Measurements from ENCODE around the gene KIAA1671. TPM values are rescaled to one million over a fixed set of nuclear protein-coding genes. Genes with fewer than 3 reads are reported as not detected.

KIAA1671 gene
- total RNA-seq, 2 experiments from 2014 or later: 25.4 to 27.0 TPM

GRCh38 chr22:25027959-25028840 is 75.7 kb downstream of the KIAA1671 start:
- peaks cover 37% of the 10 kb centered on the region for H3K4me1 Mint-ChIP-seq
- no peak overlapping the region for H3K27ac Mint-ChIP-seq
- no peak overlapping the region for H3K4me3 Mint-ChIP-seq
- DNase-seq: peak; percentile 16
- POLR2A ChIA-PET: no interaction called here
- no peaks in the 10 kb centered on the region for H3K9me3 Mint-ChIP-seq
- CTCF ChIA-PET: no interaction called here
- peaks cover 3% of the 10 kb centered on the region for H3K36me3 Mint-ChIP-seq (ENCODE audit: low read depth)
- H3K27me3 Mint-ChIP-seq: no peaks in the 10 kb centered on the region

GRCh38 chr22:25028841-25029141 is 76.3 kb downstream of the KIAA1671 start:
- Mint-ChIP-seq H3K36me3 (ENCODE audit: low read depth) (peaks cover 3% of the 10 kb centered on the region), H3K4me3 (no peak overlapping the region), H3K9me3 (no peaks in the 10 kb centered on the region), H3K4me1 (peaks cover 37% of the 10 kb centered on the region), H3K27me3 (no peaks in the 10 kb centered on the region), H3K27ac (no peak overlapping the region)
- no peak for DNase-seq
- ChIA-PET POLR2A (no interaction called here), CTCF (no interaction called here)

- no peak for DNase-seq
- POLR2A ChIA-PET: no interaction called here
- no peaks in the 10 kb centered on the region for H3K9me3 Mint-ChIP-seq
- peaks cover 35% of the 10 kb centered on the region for H3K4me1 Mint-ChIP-seq
- H3K36me3 Mint-ChIP-seq (ENCODE audit: low read depth): peaks cover 3% of the 10 kb centered on the region
- H3K4me3 Mint-ChIP-seq: no peak overlapping the region
- no peak overlapping the region for H3K27ac Mint-ChIP-seq
- CTCF ChIA-PET: interaction anchor here (1.3 kb wide), 1 partner anchor 28 kb away, joined by 3 read pairs; no protein-coding TSS in a partner anchor
- H3K27me3 Mint-ChIP-seq: no peaks in the 10 kb centered on the region
Measured at GRCh38 chr22:25029181-25029580, 76.7 kb downstream of the KIAA1671 start.

GRCh38 chr22:25030636-25031035 is 78.1 kb downstream of the KIAA1671 start:
- no peak overlapping the region for H3K4me3 Mint-ChIP-seq
- no peak overlapping the region for H3K27ac Mint-ChIP-seq
- no peaks in the 10 kb centered on the region for H3K27me3 Mint-ChIP-seq
- H3K4me1 Mint-ChIP-seq: peaks cover 22% of the 10 kb centered on the region
- H3K9me3 Mint-ChIP-seq: no peaks in the 10 kb centered on the region
- POLR2A ChIA-PET: no interaction called here
- peaks cover 3% of the 10 kb centered on the region for H3K36me3 Mint-ChIP-seq (ENCODE audit: low read depth)
- CTCF ChIA-PET: interaction anchor here (0.6 to 2.1 kb wide), 3 partner anchors 18 to 214 kb away, joined by 3 to 6 read pairs (median 3); no protein-coding TSS in a partner anchor
- DNase-seq: no peak

- H3K4me1 Mint-ChIP-seq: peaks cover 8% of the 10 kb centered on the region
- H3K27me3 Mint-ChIP-seq: no peaks in the 10 kb centered on the region
- peaks cover 2% of the 10 kb centered on the region for H3K36me3 Mint-ChIP-seq (ENCODE audit: low read depth)
- CTCF ChIA-PET: interaction anchor here (0.6 to 2.1 kb wide), 3 partner anchors 17 to 418 kb away, joined by 3 to 6 read pairs (median 3); no protein-coding TSS in a partner anchor
- H3K27ac Mint-ChIP-seq: no peak overlapping the region
- H3K4me3 Mint-ChIP-seq: no peak overlapping the region
- POLR2A ChIA-PET: no interaction called here
- DNase-seq: no peak
- no peaks in the 10 kb centered on the region for H3K9me3 Mint-ChIP-seq
Measured at GRCh38 chr22:25032066-25032465, 79.5 kb downstream of the KIAA1671 start.

GRCh38 chr22:25035715-25036114 is 83.2 kb downstream of the KIAA1671 start:
- no peaks in the 10 kb centered on the region for H3K9me3 Mint-ChIP-seq
- DNase-seq: no peak
- no peak overlapping the region for H3K4me3 Mint-ChIP-seq
- H3K4me1 Mint-ChIP-seq: no peaks in the 10 kb centered on the region
- ChIA-PET POLR2A (no interaction called here), CTCF (no interaction called here)
- no peaks in the 10 kb centered on the region for H3K36me3 Mint-ChIP-seq (ENCODE audit: low read depth)
- no peaks in the 10 kb centered on the region for H3K27me3 Mint-ChIP-seq
- no peak overlapping the region for H3K27ac Mint-ChIP-seq

- H3K27ac Mint-ChIP-seq: no peak overlapping the region
- H3K4me3 Mint-ChIP-seq: no peak overlapping the region
- DNase-seq: no peak
- ChIA-PET CTCF (no interaction called here), POLR2A (no interaction called here)
- H3K27me3 Mint-ChIP-seq: no peaks in the 10 kb centered on the region
- no peaks in the 10 kb centered on the region for H3K4me1 Mint-ChIP-seq
- no peaks in the 10 kb centered on the region for H3K9me3 Mint-ChIP-seq
- no peaks in the 10 kb centered on the region for H3K36me3 Mint-ChIP-seq (ENCODE audit: low read depth)
Measured at GRCh38 chr22:25038239-25038638, 85.7 kb downstream of the KIAA1671 start.

- Mint-ChIP-seq H3K4me1 (no peaks in the 10 kb centered on the region), H3K27ac (no peak overlapping the region), H3K36me3 (ENCODE audit: low read depth) (no peaks in the 10 kb centered on the region), H3K27me3 (no peaks in the 10 kb centered on the region), H3K4me3 (no peak overlapping the region), H3K9me3 (no peaks in the 10 kb centered on the region)
- POLR2A ChIA-PET: no interaction called here
- DNase-seq: no peak
- CTCF ChIA-PET: no interaction called here
Measured at GRCh38 chr22:25038771-25039170, 86.3 kb downstream of the KIAA1671 start.

- ChIA-PET POLR2A (no interaction called here), CTCF (no interaction called here)
- H3K36me3 Mint-ChIP-seq (ENCODE audit: low read depth): no peaks in the 10 kb centered on the region
- no peak overlapping the region for H3K4me3 Mint-ChIP-seq
- no peaks in the 10 kb centered on the region for H3K27me3 Mint-ChIP-seq
- no peak for DNase-seq
- H3K27ac Mint-ChIP-seq: no peak overlapping the region
- no peaks in the 10 kb centered on the region for H3K4me1 Mint-ChIP-seq
- H3K9me3 Mint-ChIP-seq: no peaks in the 10 kb centered on the region
Measured at GRCh38 chr22:25039255-25039654, 86.7 kb downstream of the KIAA1671 start.

- no peaks in the 10 kb centered on the region for H3K4me1 Mint-ChIP-seq
- no peaks in the 10 kb centered on the region for H3K36me3 Mint-ChIP-seq (ENCODE audit: low read depth)
- ChIA-PET POLR2A (no interaction called here), CTCF (no interaction called here)
- no peaks in the 10 kb centered on the region for H3K27me3 Mint-ChIP-seq
- H3K9me3 Mint-ChIP-seq: no peaks in the 10 kb centered on the region
- no peak overlapping the region for H3K4me3 Mint-ChIP-seq
- no peak for DNase-seq
- no peak overlapping the region for H3K27ac Mint-ChIP-seq
Measured at GRCh38 chr22:25039754-25040153, 87.2 kb downstream of the KIAA1671 start.

- no peak for DNase-seq
- no peaks in the 10 kb centered on the region for H3K9me3 Mint-ChIP-seq
- CTCF ChIA-PET: no interaction called here
- no peak overlapping the region for H3K27ac Mint-ChIP-seq
- no peaks in the 10 kb centered on the region for H3K27me3 Mint-ChIP-seq
- peaks cover 3% of the 10 kb centered on the region for H3K36me3 Mint-ChIP-seq (ENCODE audit: low read depth)
- no peak overlapping the region for H3K4me3 Mint-ChIP-seq
- POLR2A ChIA-PET: no interaction called here
- peaks cover 3% of the 10 kb centered on the region for H3K4me1 Mint-ChIP-seq
Measured at GRCh38 chr22:25045159-25045558, 92.6 kb downstream of the KIAA1671 start.

- no peak overlapping the region for H3K4me3 Mint-ChIP-seq
- H3K36me3 Mint-ChIP-seq (ENCODE audit: low read depth): peaks cover 19% of the 10 kb centered on the region
- H3K27me3 Mint-ChIP-seq: no peaks in the 10 kb centered on the region
- no peak overlapping the region for H3K27ac Mint-ChIP-seq
- no peak for DNase-seq
- H3K9me3 Mint-ChIP-seq: peaks cover 13% of the 10 kb centered on the region
- CTCF ChIA-PET: interaction anchor here (0.8 to 2.2 kb wide), 8 partner anchors 9 to 97 kb away, joined by 3 to 13 read pairs (median 4); partner anchors contain the start of gene KIAA1671
- peaks cover 3% of the 10 kb centered on the region for H3K4me1 Mint-ChIP-seq
- POLR2A ChIA-PET: no interaction called here
Measured at GRCh38 chr22:25048071-25048470, 95.6 kb downstream of the KIAA1671 start.

GRCh38 chr22:25048659-25049647 is 96.4 kb downstream of the KIAA1671 start:
- no peaks in the 10 kb centered on the region for H3K27me3 Mint-ChIP-seq
- peaks cover 6% of the 10 kb centered on the region for H3K4me1 Mint-ChIP-seq
- H3K27ac Mint-ChIP-seq: no peak overlapping the region
- no peak overlapping the region for H3K4me3 Mint-ChIP-seq
- peaks cover 15% of the 10 kb centered on the region for H3K9me3 Mint-ChIP-seq
- peak; percentile 80 for DNase-seq
- ChIA-PET POLR2A (no interaction called here), CTCF (interaction anchor here (0.6 to 2.2 kb wide), 16 partner anchors 9 to 111 kb away, joined by 3 to 13 read pairs (median 5); partner anchors contain the start of genes KIAA1671 and LHFPL7)
- H3K36me3 Mint-ChIP-seq (ENCODE audit: low read depth): peaks cover 21% of the 10 kb centered on the region

Data from activated CD4-positive, alpha-beta T cell treated with anti-CD3 and anti-CD28 coated beads, Interleukin-2, amount 10 ng/mL, durations not matched to agents 7 days and 5 days (primary cell).